GM19239 (cell line): Measurements from ENCODE around the gene TSPAN11.

Experiments
- DNase-seq: peaks from one replicate; pipeline ENCODE4 v3.0.0; 2011; ENCODE audit warnings: low spot score; ENCODE audit not compliant: insufficient read length
- FAIRE-seq: peaks from 2 replicates; lab custom pipeline; 2011; peaks lifted over from hg19 to GRCh38; lab: Jason Lieb, UNC

Gene TSPAN11

DNA sequence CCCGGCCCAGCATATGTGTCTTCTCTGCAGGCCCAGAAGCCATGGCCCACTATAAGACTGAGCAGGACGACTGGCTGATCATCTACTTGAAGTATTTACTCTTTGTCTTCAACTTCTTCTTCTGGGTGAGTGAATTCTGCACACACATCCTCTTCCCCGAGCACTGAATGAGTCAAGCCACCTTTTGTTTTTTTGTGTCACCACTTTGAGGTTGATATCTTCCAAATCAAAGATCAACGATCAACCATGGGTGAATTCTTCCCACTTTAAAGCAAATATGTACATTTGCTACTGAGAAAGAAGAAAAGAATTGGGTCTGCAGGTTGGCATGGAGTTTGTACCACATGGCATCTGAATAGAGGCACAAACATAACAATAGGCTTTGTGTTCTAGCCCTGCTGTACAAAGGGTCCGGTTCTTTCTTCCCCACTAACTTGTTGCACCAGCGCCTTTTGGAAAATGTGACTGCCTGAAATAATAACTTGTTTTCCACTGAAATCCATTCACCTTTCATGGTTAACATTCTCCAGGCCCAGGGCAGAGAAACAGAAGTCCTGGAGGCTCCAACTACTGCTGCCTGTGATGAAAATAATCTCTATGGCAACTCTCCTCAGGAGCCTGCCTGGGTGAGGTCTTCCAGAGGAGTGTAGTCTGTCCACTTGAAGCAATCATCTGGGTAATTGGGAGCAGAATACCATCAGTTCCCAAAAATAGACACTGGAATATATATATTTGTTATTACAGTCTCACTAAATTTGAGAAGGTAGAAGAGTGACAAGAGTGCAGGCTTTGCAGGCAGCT is 27.6 kb downstream of the TSPAN11 start:
- DNase-seq, result no peak
- FAIRE-seq, result no peak

DNA sequence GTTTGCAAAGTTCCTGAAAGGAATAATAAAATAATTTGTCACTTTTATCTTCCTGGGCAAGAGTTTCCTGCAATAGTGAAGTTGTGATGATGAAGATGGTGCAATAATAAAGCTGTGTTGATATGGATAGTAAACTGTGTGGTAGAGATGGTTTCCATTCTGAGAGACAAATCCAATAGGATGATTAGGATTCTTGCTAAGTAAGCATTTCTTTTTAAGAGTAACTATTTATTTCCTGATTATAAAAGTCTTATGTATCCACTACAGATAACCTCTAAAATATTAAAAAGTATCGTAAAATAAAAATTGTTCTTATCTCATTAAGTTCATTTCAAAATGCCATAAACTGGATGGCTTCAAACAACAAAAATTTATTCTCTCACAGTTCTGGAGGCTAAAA is 28.7 kb downstream of the TSPAN11 start:
- DNase-seq (no peak), FAIRE-seq (no peak)

DNA sequence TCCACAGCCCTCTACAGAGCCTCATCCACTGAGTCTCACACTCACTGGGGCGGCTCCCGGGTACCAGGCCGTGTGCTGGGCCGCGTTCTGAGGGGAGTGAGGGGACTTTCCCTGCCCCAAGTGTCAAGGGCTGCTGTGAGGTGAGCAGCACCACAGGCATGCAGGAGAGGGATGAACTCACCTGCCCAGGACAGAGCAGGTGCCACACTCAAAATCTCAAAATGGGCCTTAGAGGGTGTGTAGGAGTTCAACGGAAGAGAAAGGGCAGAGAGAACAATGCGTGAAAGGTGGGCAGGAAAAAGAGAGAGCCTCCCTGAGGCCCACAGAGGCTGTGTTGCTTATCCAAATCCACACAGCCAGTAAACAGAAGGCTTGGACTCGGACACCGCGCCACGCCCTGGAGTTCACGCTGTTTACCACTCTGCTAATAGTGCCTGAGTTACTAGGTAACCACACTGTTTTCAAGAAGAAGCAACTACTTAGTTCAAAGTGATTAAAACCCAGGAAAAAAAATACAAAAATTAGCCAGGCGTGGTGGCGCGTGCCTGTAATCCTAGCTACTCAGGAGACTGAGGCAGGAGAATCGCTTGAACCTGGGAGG is 32.7 kb downstream of the TSPAN11 start:
- DNase-seq (no peak), FAIRE-seq (no peak)

DNA sequence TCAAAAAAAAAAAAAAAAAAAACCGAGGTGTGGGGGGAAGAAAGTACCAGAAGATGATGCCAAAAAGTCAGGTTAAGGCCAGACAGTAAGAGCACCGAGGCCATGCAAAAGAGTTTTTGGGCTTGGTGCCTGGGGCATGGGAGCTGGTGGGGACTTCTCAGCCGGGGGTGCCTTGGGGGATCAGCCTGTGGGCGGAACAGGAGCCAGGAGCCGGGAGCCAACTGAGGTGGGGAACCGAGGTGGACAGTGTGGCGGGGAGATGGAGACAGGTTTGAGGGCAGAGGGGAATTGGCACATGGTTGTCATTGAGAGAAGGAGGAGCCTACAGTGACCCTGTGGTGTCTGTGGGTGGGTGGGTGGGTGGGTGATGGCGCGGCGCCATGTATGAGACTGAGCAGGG is 33.2 kb downstream of the TSPAN11 start:
- no peak for FAIRE-seq
- no peak for DNase-seq

DNA sequence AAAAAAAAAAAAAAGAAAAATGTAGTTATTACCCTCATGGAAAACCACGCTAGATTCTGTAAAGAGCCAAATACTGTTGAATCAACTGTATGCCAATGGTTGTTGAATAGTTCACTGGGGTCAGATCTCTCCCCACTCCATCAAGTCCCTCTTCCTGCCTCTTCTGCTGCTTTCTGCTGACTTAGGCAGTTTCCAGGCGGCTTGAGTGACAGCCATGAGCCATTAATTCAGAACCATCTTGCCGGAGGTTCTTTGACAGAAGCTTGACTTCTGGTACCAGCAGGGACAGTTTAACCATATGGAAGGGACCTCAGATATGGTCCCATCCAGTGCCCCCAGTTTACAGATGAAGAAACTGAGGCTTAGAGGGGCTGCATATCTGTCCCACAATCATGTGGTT is 34.5 kb downstream of the TSPAN11 start:
- no peak for FAIRE-seq
- no peak for DNase-seq

DNA sequence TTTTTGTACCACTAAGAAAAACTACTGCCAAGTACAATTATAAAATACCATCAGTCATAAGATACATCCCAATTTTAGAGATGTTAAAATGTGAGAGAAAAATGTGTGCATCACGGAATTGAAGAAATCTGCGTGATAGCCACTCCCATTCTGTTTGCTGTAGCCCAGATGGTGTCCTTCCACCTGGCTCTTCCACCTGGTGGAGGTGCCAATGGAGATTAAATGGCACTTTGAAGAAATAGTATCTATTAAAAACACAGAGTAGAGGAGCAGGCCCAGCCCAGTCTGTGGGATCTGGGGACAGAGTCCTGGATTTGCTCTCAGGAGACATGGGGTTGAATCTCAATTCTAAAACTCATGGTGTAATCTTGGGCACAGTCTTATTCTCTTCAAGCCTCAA is 35.5 kb downstream of the TSPAN11 start:
- no peak for FAIRE-seq
- no peak for DNase-seq

DNA sequence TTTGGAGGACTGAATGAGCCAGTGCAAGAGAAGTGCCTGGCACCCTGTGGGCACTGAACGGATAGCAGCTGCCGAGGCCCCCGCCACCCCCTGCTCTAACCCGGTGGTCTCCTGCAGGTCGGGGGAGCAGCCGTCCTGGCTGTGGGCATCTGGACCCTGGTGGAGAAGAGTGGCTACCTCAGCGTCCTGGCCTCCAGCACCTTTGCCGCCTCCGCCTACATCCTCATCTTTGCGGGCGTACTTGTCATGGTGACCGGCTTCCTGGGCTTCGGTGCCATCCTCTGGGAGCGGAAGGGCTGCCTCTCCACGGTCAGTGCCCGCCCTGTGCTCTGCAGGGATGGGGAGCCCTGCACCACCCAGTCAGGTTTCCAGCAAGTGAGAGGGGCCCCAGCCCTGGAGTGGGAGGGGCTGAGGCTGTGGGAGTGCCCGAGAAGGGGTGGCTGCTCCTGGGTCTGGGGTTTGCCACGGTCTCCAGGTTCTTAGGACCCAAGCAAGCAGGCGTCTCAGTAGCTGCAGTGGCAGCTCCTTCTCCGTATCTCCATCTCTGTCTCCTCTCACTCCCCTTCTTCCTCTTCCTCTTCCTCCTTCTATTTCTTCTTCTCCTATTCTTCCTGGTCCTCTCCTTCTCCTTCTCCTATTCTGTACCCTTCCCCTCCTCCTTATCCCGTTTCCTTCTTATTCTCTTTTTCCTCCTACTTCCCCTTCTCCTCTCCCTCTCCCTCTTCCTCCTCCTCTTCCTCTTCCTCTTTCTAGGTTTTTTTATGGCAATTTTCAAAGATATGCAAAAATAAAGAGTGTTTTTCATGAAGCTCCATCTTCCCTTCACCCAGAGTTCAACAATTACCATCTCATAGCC is 37.4 kb downstream of the TSPAN11 start:
- DNase-seq (no peak), FAIRE-seq (no peak)

DNA sequence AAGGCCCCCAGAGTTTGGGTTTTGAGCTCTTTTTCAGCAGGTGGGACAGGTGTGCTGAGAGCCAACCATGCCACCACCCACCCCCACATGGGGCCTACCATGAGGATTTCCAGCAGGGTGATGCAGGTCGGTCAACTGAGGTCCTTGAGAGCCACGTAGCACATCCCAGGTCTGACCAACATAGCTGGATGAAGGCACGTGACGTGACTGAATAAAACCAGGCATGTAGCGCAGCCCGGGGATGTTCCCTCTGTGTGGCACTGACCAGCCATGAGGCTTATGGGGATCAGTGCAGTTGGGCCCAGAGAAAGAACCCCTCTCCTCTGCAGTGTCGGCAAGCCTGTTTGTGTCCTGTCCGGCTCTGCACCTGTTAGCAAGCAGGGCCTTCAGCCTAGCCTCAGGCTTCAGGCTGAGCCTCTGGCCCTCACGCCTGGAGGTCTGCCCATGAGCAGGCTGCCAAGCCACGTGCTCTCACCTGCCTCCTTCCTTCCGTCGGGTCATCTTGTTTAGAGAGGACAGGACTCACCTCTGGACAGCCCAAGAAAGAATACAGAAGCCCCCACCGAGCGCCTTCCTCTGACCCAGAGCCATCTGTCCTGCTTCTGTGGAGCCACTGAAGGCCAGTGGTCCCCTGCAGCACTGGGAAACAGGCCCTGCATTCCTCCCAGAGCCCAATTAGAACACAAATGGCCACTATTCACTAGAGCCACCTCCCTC is 38.5 kb downstream of the TSPAN11 start:
- DNase-seq (no peak), FAIRE-seq (no peak)

DNA sequence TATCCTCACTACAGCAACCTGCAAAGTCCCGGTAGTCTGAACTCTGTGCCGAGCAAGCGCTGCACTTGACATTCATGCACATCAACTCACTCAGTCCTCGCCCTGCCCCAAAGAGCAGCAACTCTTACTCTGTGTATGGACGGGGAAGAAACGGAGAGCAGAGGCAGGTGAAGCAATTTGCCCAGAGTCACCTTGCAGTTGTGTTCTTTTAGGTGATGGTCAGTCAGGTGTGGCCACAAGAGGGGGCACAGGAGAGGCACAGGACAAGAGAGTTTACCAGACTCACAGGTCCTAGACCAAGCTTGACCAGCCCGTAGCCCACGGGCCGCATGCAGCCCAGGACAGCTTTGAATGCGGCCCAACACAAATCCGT is 39.1 kb downstream of the TSPAN11 start:
- DNase-seq (no peak), FAIRE-seq (no peak)

DNA sequence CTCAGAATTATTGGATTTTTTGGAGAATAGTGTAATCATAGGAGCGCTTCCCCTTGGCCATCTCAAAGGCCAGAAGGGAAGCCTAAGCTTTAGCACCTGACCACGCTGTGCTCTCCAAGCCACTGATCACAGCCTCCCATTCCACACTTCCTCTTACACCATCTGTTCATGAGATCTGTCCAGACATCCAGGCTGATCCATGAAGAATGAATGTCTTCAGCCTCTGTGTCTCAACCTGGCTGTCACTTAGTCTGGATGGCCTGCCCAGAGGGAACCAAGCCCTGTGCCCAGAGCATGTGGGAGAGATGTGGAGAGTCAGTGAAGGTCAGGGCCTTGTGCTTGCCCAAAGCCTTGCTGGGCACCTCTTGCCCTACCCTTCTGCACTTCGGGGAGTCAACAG is 40.5 kb downstream of the TSPAN11 start:
- no peak for DNase-seq
- FAIRE-seq, result no peak

DNA sequence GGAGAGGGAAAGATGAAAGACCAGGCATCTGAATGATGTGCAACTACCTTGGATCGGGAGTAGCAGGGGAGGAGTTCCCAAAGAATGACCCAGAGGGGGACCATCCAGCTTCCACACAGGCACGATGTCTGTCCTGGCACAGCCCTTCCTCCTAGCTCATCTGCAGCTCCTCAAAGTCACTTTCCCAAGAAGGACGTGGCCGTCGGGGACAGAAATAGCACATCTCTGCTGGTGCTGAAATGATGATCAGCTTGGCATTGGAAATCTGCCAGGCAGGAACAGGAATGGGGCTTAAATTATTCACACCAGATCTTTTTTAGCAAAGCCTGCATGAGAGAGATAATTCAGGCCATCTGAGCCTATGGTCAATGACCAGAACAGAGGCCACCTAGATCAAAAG is 41.7 kb downstream of the TSPAN11 start:
- DNase-seq, result no peak
- FAIRE-seq, result no peak

DNA sequence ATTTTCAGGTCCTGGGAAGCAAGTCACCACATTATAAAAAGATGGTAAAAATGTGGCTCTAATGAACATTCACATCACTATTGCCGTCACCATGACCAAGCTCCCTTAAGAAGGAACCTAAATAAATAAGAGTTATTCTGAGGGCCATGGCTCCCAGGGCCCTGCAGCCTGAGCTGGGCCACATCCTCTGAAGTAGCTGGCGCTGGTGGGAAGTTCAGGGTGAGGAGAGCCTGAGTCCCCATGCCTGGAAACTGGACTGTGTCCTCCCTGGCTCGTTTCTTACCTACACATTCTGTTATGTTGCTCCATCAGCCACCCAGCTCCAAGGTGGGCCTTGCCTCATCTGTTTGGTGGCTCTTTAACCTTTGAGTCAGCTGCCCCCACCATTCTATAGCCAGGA is 42.5 kb downstream of the TSPAN11 start:
- DNase-seq (no peak), FAIRE-seq (no peak)

DNA sequence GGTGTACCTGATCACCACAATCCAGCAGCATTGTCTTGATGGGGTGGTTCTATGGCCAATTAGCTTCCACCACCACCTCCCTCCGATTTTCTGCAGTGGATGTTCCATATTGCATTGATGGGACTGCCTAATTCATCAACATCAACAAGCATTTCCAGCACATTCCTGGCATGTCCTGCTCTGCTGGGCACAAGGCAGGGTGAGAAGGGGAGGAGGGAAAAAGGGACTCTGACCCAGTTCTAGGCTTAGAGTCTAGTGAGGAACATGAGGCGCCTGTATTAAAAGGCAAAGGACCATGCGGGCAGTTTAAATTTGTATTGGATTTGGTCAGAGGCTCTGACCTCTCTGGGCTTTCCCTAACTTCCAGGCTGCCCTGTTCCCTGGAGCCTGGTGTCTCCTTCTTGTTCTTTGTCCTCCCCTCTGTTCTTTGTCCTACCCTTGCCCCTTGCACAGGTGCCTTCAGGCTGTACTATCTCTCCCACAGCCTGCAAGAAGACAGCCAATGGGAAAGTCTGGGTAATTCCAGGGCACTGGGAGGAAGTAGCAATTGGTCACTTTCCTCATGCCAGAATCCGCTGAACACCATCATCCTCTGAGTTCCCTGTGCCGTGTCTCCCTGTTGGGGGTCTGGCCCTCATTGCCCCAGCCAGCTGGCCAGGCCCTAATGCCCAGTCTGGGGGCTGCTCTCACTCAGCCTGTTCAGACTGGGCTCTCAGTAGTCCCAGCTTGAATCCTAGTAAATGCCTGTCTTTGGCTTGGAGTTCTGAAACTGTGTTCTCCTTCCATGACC is 43.3 kb downstream of the TSPAN11 start:
- FAIRE-seq (no peak), DNase-seq (no peak)

DNA sequence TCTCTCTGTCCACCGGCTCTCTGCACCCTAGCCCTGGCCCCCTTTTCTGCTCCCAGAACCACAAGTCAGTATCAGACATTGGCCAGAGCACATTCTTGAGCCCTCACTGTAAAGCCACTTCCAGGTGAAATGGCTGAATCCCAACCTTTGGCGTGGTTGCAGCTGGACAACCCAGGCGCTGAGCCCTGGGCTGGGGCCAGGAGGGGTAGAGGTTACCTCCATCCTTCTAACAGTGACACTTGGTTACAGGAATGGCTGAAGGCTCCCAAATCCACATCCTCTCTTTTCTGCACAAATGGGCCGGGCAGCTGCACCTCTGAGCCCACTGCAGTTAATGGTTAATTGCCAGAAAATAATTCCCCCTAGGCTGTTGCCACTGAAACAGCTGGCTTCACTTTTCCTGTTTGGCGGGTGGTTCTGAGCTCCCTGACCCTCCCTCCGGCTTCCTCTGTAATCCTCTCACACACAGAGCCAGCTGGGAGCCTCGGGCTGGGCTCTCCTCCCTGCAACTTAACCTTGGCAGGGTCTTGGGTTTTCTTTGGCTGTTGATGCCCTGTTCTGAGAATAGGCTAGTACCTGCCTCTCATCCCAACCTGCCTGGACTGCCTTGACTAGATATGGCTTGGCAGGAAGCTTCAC is 44.1 kb downstream of the TSPAN11 start:
- FAIRE-seq (no peak), DNase-seq (no peak)

DNA sequence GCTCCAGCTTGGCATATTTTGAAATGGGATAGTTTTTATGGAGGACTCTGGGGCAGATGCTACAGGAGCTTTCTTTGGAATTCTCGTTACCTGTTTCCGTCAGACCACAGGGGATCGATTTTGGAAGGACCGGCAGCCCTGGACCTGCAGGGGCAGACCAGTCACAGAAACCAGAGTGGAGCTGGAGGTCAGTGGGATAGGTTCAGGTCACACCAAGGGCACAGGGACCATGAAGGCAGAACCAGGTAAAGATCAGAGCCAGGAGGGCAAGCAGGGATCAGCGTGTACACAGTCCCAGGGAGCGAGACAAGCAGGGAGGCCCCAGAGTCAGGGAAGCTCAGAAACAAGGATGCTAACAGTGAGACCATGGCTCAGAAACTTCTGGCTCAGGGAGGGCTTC is 45.5 kb downstream of the TSPAN11 start:
- FAIRE-seq, result no peak
- DNase-seq, result no peak

DNA sequence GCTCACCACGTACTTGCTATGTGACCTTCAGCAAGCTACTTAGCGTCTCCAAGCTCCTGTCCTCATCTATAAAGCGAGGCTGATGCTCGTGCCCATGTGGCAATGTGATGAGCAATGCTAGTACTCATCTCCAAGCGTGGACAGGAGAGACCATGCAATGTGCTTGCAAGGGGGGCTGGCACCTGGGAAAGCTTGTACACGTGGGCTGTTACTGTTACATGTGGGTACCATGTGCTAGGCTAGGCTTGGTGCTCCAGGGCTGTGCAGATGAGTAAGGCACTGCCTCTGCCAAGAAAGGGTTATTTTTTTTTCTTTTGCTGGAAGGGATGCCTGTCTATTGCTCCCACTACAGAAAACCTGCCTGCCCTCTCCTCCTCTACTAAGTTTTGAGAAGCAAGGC is 46.6 kb downstream of the TSPAN11 start:
- no peak for FAIRE-seq
- DNase-seq, result no peak

DNA sequence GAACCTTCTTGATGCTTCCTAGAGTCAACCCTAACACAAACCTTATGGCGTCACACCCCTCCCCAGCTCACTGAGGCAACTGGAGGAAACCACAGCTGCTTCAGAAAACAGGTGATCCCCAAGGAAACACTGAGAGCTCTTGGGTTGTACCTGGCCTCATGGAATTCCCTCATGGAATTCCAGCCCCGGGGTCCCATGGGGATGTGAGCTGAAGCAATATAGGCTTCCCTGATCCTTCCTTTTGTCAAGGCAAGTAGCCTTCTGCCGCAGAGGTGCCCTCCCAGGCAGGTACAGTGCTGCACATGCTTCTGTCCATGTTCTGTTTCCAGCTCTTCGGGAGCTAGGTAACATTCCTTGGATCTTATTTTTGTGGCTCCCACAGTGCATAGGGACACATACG is 47.3 kb downstream of the TSPAN11 start:
- DNase-seq (no peak), FAIRE-seq (no peak)

DNA sequence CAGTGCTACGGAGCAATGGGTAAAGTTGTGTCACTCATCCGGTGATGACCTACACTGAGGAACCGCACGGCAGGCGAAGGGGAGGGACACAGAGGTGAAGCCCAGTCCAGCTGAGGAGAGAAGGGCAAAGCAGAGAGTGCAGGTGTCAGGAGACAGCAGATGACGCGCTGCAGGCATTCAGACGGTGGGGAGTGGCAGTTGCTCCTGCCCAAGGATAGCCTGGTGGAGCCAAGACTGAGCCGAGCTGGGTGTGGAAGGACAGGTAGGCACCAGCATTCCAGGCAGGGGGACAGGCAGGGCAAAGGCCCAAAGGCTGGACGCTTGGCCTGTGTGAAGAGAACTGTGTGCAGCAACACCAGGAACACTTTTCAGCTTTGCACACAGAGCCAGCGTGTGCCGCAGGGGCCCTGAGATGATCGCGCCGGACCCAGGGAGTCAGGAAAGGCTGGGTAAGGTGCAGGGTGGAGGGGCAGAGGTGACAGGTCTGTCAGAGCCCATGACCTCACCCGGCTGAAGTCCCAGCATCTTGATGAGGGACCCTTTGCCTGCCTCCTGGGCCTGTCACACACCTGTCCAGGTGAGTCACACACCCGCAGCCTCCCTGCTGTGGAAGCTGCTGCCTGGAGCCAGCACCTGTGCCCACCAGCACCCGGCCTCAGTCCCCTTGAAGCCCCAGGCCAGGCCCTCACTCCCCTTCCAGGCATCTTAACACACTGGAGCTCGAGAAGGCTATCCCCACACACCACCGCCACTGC is 48.4 kb downstream of the TSPAN11 start:
- FAIRE-seq (no peak), DNase-seq (no peak)

DNA sequence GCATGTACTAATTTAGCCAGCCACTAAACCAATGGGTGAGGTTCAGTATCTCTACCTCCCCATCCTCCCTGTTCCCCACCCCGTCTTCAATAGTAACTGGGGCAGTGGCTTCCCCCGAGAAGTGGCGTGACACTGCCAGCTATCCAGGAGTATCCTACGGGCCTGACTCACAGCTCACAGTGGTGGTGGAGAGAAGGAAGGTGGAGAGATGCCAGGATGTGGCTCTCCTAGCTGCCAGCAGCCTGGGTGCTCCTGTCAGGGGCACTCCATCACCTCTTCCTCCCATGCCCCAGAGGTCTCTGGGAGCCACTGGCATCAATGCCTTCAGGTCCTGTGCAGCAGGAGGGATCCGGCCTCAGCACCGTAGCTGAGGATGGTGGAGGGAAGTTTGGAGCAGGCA is 49.0 kb downstream of the TSPAN11 start:
- no peak for DNase-seq
- no peak for FAIRE-seq
